ENCODE measurements around the gene USP48. TPM values are rescaled to one million over a fixed set of nuclear protein-coding genes. Genes with fewer than 3 reads are reported as not detected.

USP48 gene
- total RNA-seq, 2 experiments from 2014 or later: 72.1 to 72.4 TPM

GRCh38 chr1:21659924-21660326, 123.0 kb downstream of the USP48 start:
- H3K27ac Mint-ChIP-seq: no peak overlapping the region
- DNase-seq: no peak
- TF ChIP-seq, protein P1, sequence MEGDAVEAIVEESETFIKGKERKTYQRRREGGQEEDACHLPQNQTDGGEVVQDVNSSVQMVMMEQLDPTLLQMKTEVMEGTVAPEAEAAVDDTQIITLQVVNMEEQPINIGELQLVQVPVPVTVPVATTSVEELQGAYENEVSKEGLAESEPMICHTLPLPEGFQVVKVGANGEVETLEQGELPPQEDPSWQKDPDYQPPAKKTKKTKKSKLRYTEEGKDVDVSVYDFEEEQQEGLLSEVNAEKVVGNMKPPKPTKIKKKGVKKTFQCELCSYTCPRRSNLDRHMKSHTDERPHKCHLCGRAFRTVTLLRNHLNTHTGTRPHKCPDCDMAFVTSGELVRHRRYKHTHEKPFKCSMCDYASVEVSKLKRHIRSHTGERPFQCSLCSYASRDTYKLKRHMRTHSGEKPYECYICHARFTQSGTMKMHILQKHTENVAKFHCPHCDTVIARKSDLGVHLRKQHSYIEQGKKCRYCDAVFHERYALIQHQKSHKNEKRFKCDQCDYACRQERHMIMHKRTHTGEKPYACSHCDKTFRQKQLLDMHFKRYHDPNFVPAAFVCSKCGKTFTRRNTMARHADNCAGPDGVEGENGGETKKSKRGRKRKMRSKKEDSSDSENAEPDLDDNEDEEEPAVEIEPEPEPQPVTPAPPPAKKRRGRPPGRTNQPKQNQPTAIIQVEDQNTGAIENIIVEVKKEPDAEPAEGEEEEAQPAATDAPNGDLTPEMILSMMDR (IDR thresholded peaks at IDR 0.05): no peak
- ChIA-PET CTCF (interaction anchor here (0.7 to 1.7 kb wide), 7 partner anchors 12 to 365 kb away, joined by 3 to 7 read pairs (median 3); no protein-coding TSS in a partner anchor), POLR2A (no interaction called here)
- H3K27me3 Mint-ChIP-seq: peaks cover 24% of the 10 kb centered on the region
- intact Hi-C loops (cut with micrococcal nuclease): no loop called here
- peak overlapping the region; percentile 54 for H3K4me3 Mint-ChIP-seq
- no peaks in the 10 kb centered on the region for H3K9me3 Mint-ChIP-seq
- no peak for ATAC-seq
- H3K36me3 Mint-ChIP-seq (ENCODE audit: low read depth): no peaks in the 10 kb centered on the region
- peaks cover 6% of the 10 kb centered on the region for H3K4me1 Mint-ChIP-seq (ENCODE audit: low read depth)

DNA sequence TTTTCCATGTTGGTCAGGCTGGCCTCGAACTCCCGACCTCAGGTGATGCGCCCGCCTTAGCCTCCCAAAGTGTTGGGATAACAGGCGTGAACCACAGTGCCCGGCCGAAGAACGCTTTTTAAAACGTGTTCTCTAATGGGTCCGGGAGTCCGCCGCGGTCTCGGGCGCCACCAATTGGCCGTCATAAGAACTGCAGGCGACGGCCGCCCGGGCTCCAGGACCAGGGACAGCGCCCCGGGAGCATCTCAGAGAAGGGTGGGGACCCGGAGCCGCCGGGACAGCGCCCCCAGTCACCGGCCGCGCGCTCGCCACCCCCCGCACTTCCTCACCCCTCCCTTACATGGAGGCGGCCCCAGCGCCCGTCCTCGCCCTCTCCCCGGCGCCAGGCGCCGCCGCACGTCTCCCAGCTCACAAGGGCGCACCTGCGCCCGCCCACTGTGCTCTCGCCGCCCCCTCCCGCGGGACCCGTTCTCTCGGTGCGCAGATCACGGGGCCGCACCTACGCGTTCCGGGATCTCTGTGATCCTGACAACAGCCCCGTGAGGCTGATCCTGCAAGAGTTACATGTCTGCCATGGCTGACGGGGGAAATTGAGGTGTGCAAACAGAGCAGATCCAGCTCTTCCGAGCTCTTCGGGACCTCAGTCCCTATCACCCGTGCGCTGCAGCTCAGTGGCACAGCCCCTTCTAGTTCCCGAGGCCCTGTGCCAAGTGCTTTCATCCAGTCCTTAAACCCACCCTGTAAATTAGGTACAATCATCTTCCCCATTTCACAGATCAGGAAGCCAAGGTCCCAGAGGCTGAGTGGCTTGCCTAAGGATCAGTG, 123.6 kb downstream of the USP48 start:
- Mint-ChIP-seq H3K27me3 (peaks cover 21% of the 10 kb centered on the region), H3K36me3 (ENCODE audit: low read depth) (no peaks in the 10 kb centered on the region), H3K9me3 (no peaks in the 10 kb centered on the region), H3K4me3 (peak overlapping the region; percentile 54), H3K4me1 (ENCODE audit: low read depth) (peaks cover 6% of the 10 kb centered on the region), H3K27ac (no peak overlapping the region)
- TF ChIP-seq, protein P1 (IDR thresholded peaks at IDR 0.05): peak; percentile 98
- POLR2A ChIA-PET: interaction anchor here (0.7 kb wide), 1 partner anchor 417 kb away, joined by 3 read pairs; no protein-coding TSS in a partner anchor
- CTCF ChIA-PET: interaction anchor here (0.7 to 2.4 kb wide), 11 partner anchors 11 to 366 kb away, joined by 3 to 7 read pairs (median 3); no protein-coding TSS in a partner anchor
- intact Hi-C loops (cut with micrococcal nuclease): no loop called here
- peak; percentile 89 for DNase-seq
- ATAC-seq: peak; percentile 96

DNA sequence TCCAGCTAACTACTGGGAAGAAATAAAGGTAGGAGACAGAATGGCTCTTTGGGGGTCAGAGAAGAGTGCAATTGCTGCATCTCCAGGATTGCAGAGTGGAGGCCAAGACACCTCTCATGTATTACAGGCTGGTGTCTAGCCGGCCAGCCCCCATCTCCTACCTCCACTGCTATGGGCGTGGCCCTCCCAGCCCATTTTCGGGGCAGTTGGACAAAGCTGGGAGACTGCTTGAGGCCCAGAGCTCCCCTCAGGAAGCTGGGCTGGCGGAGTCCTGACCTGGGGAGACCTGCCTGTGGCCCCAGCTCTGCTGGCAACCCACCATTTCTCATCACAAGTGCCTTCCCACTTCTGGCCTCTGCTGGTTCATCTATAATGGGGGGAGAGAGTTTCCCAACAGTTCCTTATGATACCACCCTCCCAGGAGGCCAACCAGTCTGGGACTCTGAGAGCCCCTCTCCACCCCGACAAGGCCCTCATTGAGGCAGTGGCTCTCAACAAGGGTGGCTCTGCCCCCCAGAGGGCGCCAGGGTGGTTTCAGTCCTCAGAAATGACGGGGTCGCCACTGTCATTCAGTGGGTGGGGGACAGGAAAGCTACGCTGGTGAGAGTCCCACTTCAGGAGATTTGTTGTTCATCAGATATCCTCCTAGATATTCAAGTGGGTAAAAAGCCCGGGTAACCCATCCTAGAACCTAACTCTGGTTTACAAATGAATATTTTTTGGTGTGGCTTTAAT, 125.3 kb downstream of the USP48 start:
- peaks cover 6% of the 10 kb centered on the region for H3K4me1 Mint-ChIP-seq (ENCODE audit: low read depth)
- POLR2A ChIA-PET: no interaction called here
- TF ChIP-seq, protein P1 (IDR thresholded peaks at IDR 0.05): no peak
- CTCF ChIA-PET: interaction anchor here (1.2 to 2.4 kb wide), 3 partner anchors 18 to 147 kb away, joined by 3 to 5 read pairs (median 4); no protein-coding TSS in a partner anchor
- intact Hi-C loops (cut with micrococcal nuclease): no loop called here
- H3K27me3 Mint-ChIP-seq: peaks cover 16% of the 10 kb centered on the region
- no peaks in the 10 kb centered on the region for H3K36me3 Mint-ChIP-seq (ENCODE audit: low read depth)
- no peak for ATAC-seq
- no peak overlapping the region for H3K27ac Mint-ChIP-seq
- no peak overlapping the region for H3K4me3 Mint-ChIP-seq
- H3K9me3 Mint-ChIP-seq: no peaks in the 10 kb centered on the region
- DNase-seq: no peak

DNA sequence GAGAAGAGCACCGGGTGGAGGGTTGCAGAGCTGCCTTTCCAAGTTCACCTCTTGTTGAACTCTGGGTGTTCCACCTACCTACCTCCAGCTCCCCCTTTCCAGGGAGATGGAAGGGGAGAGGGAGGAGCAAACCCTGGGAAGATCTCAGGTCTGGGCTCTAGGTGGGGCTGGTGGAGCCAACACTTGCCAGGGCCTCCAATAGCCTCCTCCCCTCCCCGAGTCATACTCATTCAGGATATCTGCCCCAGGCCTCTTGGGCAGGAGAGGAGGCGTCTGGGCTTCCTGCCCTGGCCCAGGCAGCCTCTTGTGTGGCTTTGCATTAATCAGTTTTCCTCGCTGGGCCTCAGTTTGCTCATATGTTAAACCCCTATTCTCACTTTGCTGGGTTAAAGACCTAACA, 127.2 kb downstream of the USP48 start:
- CTCF ChIA-PET: no interaction called here
- H3K27me3 Mint-ChIP-seq: peaks cover 16% of the 10 kb centered on the region
- POLR2A ChIA-PET: no interaction called here
- DNase-seq (no peak), ATAC-seq (no peak)
- H3K4me1 Mint-ChIP-seq (ENCODE audit: low read depth): peaks cover 14% of the 10 kb centered on the region
- no peaks in the 10 kb centered on the region for H3K36me3 Mint-ChIP-seq (ENCODE audit: low read depth)
- no peak overlapping the region for H3K4me3 Mint-ChIP-seq
- intact Hi-C loops (cut with micrococcal nuclease): no loop called here
- TF ChIP-seq, protein P1 (IDR thresholded peaks at IDR 0.05): no peak
- H3K27ac Mint-ChIP-seq: no peak overlapping the region
- H3K9me3 Mint-ChIP-seq: no peaks in the 10 kb centered on the region

DNA sequence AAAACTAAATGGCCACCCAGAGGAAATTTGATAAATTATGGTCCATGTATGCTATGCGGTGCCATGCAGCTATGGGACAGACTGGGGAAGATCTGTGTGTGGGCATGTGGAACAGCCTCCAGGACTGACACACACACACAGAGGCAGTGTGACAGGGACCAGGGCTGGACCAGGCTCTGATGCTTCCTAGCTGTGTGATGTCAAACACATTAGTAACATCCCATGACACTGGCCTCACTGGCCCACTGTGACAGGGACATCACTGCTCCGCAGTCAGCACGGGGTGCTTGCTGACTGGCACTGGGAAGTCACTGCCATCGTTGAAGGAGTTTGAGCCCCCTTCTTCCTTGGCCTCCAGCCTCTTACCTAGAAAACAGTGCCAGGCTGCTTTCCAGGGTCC, 127.7 kb downstream of the USP48 start:
- TF ChIP-seq, protein P1 (IDR thresholded peaks at IDR 0.05): no peak
- Mint-ChIP-seq H3K36me3 (ENCODE audit: low read depth) (no peaks in the 10 kb centered on the region), H3K27ac (no peak overlapping the region), H3K27me3 (peaks cover 13% of the 10 kb centered on the region), H3K4me3 (no peak overlapping the region), H3K4me1 (ENCODE audit: low read depth) (peaks cover 14% of the 10 kb centered on the region), H3K9me3 (no peaks in the 10 kb centered on the region)
- intact Hi-C loops (cut with micrococcal nuclease): no loop called here
- POLR2A ChIA-PET: no interaction called here
- ATAC-seq: no peak
- no peak for DNase-seq
- CTCF ChIA-PET: no interaction called here
